T-helper 1 cell treated with Interleukin-12 subunit alpha and Interleukin-12 subunit beta and Interleukin-4 antibody, amounts not matched to agents 30 μg/mL and 1 μg/mL, for 36 hours (primary cell): ENCODE results near the gene ASB5.

Experiments used
- H3K27ac Mint-ChIP-seq: one replicate; pipeline ENCODE4 v1.8.0; 2021; ENCODE audit warnings: mild to moderate bottlenecking, mixed read lengths
- H3K27me3 Mint-ChIP-seq: one replicate; pipeline ENCODE4 v1.8.0; 2021; ENCODE audit warnings: low read depth, mixed read lengths
- H3K36me3 Mint-ChIP-seq: one replicate; pipeline ENCODE4 v1.8.0; 2021; ENCODE audit warnings: low read depth, mixed read lengths
- H3K4me1 Mint-ChIP-seq: one replicate; pipeline ENCODE4 v1.8.0; 2021; ENCODE audit warnings: low read depth, mixed read lengths
- H3K4me3 Mint-ChIP-seq: one replicate; pipeline ENCODE4 v1.8.0; 2021; ENCODE audit warnings: mild to moderate bottlenecking, moderate library complexity, mixed read lengths
- H3K9me3 Mint-ChIP-seq: one replicate; pipeline ENCODE4 v1.8.0; 2021; ENCODE audit warnings: mixed read lengths

ASB5 gene

DNA sequence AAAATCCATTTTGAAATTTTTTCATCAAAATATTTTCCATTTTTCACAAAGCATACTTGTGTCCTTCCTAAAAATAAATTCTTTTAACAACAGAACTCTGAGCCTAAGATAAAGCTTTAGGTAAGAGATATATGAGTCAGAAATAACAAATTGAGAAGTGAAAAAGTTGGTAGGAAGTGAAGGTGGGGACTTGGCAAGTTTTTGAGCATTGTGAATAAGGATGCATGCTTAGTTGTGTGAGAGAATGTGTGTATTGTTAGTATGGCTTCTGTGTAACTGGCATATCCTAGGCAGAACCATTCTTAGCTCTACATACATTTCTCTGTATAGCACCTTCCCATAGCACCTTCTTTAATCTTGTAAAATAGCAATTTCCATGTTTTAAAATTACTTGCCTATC lies 6.8 kb downstream of the ASB5 start:
- H3K27me3 Mint-ChIP-seq = no peaks in the 10 kb centered on the region
- no peak overlapping the region for H3K4me3 Mint-ChIP-seq
- no peak overlapping the region for H3K27ac Mint-ChIP-seq
- no peaks in the 10 kb centered on the region for H3K4me1 Mint-ChIP-seq
- no peaks in the 10 kb centered on the region for H3K36me3 Mint-ChIP-seq
- no peaks in the 10 kb centered on the region for H3K9me3 Mint-ChIP-seq

DNA sequence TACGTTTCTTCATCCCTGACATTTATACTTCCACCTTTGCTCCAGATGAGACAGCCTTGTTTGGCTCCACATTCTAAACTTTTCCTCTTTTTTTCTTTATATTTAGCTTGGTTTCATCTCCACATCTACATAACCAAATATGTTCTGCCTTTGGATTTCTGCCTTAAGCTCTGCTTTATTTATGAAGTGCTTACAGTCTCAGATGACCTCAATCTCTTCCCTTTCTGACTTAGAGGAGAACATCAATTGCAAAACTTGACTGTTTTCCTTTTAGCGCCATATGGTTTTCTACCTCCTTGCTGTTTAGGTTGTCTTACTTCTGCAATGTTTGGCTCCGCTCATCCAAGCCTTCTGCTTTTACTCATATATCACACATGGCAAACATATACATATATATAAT lies 7.5 kb downstream of the ASB5 start:
- H3K9me3 Mint-ChIP-seq = no peaks in the 10 kb centered on the region
- no peak overlapping the region for H3K4me3 Mint-ChIP-seq
- no peaks in the 10 kb centered on the region for H3K36me3 Mint-ChIP-seq
- H3K27ac Mint-ChIP-seq = no peak overlapping the region
- no peaks in the 10 kb centered on the region for H3K4me1 Mint-ChIP-seq
- H3K27me3 Mint-ChIP-seq = no peaks in the 10 kb centered on the region

DNA sequence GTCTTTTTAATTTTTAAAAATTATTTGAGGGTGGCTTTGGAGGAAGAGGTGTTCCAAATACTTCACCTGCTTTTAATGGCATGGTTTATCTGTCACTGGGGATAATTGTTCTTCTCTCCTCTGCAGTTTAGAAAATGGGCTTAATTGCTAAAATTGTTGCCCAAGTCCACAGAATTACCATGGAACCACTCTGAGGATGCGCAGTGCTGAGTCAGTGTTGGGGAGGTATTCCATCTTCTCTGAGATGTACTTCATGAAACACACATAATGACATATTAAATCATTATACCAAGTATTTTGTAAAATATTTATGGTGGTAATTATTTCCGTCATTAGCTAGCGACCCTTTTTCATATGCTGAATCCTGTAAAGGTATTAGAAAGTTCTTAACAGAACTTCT lies 8.0 kb downstream of the ASB5 start:
- no peaks in the 10 kb centered on the region for H3K36me3 Mint-ChIP-seq
- H3K27me3 Mint-ChIP-seq = no peaks in the 10 kb centered on the region
- H3K27ac Mint-ChIP-seq = no peak overlapping the region
- no peaks in the 10 kb centered on the region for H3K4me1 Mint-ChIP-seq
- no peak overlapping the region for H3K4me3 Mint-ChIP-seq
- no peaks in the 10 kb centered on the region for H3K9me3 Mint-ChIP-seq

DNA sequence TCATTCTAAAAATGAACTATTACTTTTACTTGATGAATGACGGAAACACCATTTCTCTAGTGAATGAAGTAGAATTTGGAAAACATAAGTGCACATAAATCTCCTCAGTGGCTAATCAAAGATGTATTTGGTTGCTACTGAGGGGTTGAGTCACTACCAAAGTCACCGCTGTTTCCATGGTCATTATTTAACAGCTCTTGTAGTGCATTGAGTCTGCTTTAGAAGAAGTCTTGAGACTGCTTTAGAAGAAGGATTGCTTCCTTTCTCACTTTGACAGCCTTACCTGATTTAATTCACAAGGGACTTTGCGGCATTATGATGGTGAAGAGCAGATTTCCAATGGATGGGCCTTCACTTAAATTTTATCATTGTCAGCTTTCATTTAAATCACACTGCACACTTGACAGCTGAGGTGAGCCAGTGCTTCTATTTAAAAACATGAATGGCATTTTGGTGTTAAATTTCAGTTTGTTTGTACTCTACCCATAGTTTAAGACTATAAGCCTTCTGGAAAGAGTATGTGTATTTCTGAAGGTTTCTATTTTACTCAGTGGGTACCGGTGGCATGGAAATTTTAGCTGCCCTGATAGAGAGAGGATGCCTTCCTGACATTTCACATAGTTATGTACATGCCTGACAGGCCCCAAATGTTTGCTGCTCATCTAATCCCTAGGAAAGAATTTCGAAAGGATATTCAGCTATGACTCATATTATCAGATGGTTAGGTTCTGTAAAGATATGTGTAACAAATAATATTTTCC lies 9.5 kb downstream of the ASB5 start:
- no peaks in the 10 kb centered on the region for H3K27me3 Mint-ChIP-seq
- H3K27ac Mint-ChIP-seq = no peak overlapping the region
- no peaks in the 10 kb centered on the region for H3K9me3 Mint-ChIP-seq
- no peaks in the 10 kb centered on the region for H3K4me1 Mint-ChIP-seq
- no peak overlapping the region for H3K4me3 Mint-ChIP-seq
- no peaks in the 10 kb centered on the region for H3K36me3 Mint-ChIP-seq

DNA sequence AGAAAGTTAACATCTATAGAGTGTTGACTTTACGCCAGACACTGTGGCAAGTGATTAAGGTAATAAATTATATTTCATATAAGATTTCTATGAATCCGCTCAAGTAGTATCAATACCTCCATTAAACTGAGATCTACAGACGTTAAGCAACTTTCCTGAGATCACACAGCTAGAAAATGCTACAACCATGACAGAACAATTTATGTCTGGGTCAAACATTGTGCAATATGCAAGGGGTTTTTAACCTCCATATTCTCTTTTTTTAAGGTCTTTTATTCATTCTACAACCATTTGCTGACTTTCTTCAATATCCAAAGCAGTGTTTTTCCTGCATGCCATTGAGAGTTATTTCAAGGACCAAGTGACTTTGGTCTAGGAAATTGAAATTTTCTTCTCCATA lies 10.9 kb downstream of the ASB5 start:
- Mint-ChIP-seq H3K4me1 (no peaks in the 10 kb centered on the region), H3K36me3 (no peaks in the 10 kb centered on the region), H3K27me3 (no peaks in the 10 kb centered on the region), H3K9me3 (no peaks in the 10 kb centered on the region), H3K4me3 (no peak overlapping the region), H3K27ac (no peak overlapping the region)

DNA sequence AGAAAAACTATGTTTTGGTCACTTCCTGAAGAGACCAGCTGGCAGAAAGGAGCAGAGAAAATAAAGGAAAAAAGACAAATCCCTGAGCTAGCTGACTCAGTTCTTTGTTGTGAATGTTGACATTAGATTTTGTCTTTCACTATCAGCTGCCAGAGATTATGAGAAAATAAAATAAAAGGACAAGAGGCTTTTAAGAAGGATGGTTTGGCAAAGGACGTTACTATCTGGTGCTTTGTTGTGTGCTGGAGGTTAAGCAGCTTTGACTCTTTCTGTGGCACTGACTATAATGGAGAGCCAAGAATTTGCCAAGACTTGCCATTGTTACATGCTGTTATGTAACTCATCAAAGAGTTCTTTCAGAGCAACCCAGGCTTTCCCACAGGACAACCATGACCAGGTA lies 12.1 kb downstream of the ASB5 start:
- H3K27ac Mint-ChIP-seq = no peak overlapping the region
- H3K27me3 Mint-ChIP-seq = no peaks in the 10 kb centered on the region
- H3K4me1 Mint-ChIP-seq = no peaks in the 10 kb centered on the region
- H3K9me3 Mint-ChIP-seq = no peaks in the 10 kb centered on the region
- no peaks in the 10 kb centered on the region for H3K36me3 Mint-ChIP-seq
- no peak overlapping the region for H3K4me3 Mint-ChIP-seq

DNA sequence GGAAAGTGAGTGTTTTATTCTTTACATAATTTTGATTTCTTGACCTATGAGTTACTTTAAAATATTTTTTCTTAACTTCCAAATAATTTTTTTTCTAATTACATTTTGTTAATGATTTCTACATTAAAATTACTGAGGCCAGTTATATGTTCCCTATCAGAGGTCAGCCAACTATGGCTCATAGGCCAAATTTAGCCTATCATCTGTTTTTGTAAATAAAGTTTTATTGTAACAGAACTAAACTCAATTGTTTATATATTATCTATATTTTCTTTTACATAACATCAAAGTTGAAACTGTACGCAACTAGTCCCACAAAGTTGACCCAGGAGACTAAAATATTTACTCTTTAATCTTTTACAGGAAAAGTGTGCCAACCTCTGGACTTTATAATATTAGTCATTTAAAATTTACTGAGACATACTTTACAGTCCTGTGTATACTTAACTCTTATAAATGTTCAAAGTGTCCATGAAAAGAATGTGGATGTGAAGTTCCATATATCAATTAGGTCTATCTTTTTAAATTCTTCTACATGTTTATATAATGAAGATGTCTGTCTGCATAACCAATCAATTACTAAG lies 26.2 kb downstream of the ASB5 start:
- Mint-ChIP-seq H3K4me3 (no peak overlapping the region), H3K4me1 (no peaks in the 10 kb centered on the region), H3K9me3 (no peaks in the 10 kb centered on the region), H3K27me3 (no peaks in the 10 kb centered on the region), H3K27ac (no peak overlapping the region), H3K36me3 (no peaks in the 10 kb centered on the region)

DNA sequence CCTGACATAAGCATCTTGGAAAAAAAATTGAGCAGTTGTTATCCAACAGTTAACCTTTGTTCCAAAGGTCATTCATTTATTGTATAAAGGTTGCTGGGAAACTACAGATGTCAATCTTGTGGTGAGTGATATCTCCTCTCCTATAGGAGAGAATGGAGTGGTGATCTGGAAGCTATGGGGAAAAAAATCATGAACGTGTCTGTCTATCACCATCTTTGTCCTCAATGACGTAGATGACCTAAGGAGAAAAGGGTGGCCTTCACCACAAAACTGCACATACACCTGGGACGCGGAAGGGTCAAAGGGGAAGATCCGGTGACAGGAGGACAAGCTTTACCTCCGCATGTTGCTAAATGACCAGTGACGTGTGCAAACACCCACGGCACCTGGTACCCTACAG lies 27.3 kb downstream of the ASB5 start:
- H3K4me3 Mint-ChIP-seq = no peak overlapping the region
- no peaks in the 10 kb centered on the region for H3K4me1 Mint-ChIP-seq
- H3K9me3 Mint-ChIP-seq = no peaks in the 10 kb centered on the region
- no peak overlapping the region for H3K27ac Mint-ChIP-seq
- H3K27me3 Mint-ChIP-seq = no peaks in the 10 kb centered on the region
- no peaks in the 10 kb centered on the region for H3K36me3 Mint-ChIP-seq

DNA sequence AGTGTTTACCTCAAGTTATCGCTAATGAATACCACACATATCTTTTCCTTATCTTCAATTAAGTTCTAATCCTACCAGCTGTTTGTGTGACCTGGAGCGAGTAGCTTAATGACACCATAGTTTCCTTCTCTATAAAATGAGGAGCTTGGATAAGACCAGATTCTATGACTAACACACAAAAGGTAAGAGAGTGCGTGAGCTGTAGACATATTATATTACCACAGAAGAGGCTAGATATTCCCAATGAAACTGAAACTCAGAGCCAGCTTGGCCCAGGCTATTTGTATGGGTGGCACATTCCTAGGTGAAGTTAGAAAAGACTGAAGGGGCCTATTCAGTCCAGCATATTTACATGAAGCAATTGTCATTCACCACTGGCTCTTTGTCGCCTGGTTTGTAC lies 30.2 kb downstream of the ASB5 start:
- no peak overlapping the region for H3K27ac Mint-ChIP-seq
- no peaks in the 10 kb centered on the region for H3K36me3 Mint-ChIP-seq
- no peaks in the 10 kb centered on the region for H3K4me1 Mint-ChIP-seq
- H3K4me3 Mint-ChIP-seq = no peak overlapping the region
- H3K9me3 Mint-ChIP-seq = no peaks in the 10 kb centered on the region
- no peaks in the 10 kb centered on the region for H3K27me3 Mint-ChIP-seq

DNA sequence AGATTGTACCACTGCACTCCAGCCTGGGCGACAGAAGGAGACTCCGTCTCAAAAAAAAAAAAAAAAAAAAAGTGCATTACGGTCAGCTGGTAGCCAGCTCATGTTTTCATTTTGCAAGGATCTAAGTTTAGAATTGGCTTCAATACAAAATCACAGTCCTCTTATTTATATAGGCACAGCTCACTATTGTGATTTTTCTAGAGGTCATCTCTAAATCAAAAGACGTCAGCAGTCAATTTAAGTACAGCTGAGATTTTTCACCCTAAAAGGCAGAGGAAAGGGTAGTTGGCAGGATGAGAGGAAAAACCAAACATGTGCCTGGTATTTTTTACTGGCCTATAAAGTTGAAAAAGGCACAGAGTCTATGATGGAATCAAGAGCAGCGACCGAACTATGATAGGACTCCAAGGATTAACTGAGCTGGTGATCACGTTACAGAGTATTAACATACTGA lies 30.8 kb downstream of the ASB5 start:
- Mint-ChIP-seq H3K4me3 (no peak overlapping the region), H3K27me3 (no peaks in the 10 kb centered on the region), H3K27ac (no peak overlapping the region), H3K9me3 (no peaks in the 10 kb centered on the region), H3K4me1 (no peaks in the 10 kb centered on the region), H3K36me3 (no peaks in the 10 kb centered on the region)

DNA sequence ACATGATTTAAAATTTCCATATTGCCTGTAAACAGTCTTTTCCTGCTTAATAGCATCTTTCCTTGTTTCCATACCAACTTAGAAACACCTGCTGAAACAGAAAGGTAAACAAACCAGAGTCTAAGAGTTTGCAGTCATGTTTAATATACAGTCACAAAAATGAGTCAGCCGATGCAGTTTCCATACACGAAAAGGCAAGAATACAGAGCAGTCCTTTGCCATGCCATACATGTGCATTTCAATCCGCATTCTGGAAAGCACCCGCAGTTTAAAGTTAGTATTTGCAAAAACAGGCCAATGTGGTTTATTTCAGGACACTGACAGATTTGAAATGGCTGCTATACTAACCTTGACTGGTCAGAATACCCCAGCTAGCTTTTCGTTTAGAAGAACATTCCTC lies 32.1 kb downstream of the ASB5 start:
- Mint-ChIP-seq H3K9me3 (no peaks in the 10 kb centered on the region), H3K27me3 (no peaks in the 10 kb centered on the region), H3K4me1 (no peaks in the 10 kb centered on the region), H3K36me3 (no peaks in the 10 kb centered on the region), H3K27ac (no peak overlapping the region), H3K4me3 (no peak overlapping the region)

DNA sequence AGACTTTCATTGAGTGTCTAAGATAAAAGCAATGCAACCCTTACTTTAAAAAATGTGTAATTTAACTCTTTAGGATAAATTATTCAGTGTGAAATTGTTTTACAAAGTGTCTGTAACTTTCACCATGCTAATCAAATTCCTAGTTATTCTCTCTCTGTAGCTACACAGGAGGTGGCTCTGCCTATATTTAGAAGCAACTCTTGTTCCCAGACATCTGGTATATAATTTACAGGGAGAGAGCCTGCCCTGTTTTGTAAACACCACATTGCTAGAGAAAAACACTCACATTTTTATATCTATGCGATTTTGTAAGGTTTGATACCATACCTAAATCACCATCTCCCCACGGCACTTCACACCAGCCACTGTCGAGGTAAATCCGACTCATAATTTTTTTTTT lies 38.2 kb downstream of the ASB5 start:
- H3K4me3 Mint-ChIP-seq = no peak overlapping the region
- H3K9me3 Mint-ChIP-seq = no peaks in the 10 kb centered on the region
- H3K27me3 Mint-ChIP-seq = no peaks in the 10 kb centered on the region
- H3K4me1 Mint-ChIP-seq = no peaks in the 10 kb centered on the region
- H3K36me3 Mint-ChIP-seq = no peaks in the 10 kb centered on the region
- H3K27ac Mint-ChIP-seq = no peak overlapping the region

DNA sequence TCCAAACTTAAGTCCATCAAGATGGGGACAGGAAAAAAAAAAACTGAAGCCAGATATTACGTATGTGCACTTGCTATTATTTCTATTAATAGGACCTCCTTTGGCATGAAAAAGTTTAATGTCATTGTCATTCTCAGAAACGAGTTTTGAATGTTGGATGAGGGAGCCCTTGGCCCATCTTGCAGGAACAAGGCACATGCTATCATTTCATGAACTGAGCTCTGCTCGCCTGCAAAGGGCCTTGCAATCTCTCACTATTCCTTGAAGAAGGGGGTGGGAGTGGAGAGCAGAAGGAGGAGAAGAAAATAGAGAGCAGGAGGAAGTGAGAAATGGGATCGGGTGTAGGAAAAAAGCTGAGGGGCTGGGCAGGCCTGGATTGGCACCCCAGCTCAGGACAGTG lies 39.4 kb downstream of the ASB5 start:
- Mint-ChIP-seq H3K4me1 (no peaks in the 10 kb centered on the region), H3K36me3 (no peaks in the 10 kb centered on the region), H3K27ac (no peak overlapping the region), H3K9me3 (no peaks in the 10 kb centered on the region), H3K27me3 (no peaks in the 10 kb centered on the region), H3K4me3 (no peak overlapping the region)

DNA sequence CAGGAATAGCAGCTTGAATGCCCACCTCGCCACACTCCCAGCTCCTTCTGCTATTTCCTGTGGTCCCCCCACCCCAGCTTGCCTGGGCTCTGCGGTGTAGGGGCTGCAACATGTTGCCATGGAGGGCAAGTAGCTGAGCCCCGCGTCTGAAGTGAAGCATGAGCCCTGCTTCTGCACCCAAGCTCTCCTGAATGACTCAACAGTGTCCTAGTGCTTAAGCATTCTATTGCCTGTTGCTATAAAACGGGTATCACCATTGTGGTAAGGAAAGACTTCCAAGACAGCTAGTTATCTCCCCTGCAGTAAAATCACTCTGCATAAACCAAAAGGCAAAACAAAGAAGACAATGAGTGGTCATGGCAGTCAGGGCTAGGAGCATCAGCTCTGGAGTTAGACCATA lies 42.3 kb downstream of the ASB5 start:
- Mint-ChIP-seq H3K27me3 (no peaks in the 10 kb centered on the region), H3K27ac (no peak overlapping the region), H3K4me1 (no peaks in the 10 kb centered on the region), H3K9me3 (no peaks in the 10 kb centered on the region), H3K4me3 (no peak overlapping the region), H3K36me3 (no peaks in the 10 kb centered on the region)

DNA sequence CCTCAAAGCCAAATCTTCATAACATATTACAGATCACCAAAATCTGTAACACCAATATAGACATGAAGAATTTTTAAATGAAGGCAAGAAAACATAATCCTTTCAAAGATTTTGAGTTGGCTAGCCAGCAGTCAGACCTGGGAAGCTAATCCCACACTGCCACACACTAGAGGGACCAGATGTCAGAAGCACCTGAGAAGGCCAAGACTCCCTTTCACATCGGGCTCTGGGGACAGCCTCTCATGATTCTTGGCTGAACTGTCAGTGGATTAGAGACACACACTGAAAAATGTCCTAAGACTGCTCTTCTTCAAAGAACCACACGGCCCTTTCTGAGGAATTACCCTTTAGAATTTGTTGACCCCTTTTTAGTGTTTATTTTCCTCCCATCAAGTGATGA lies 45.5 kb downstream of the ASB5 start:
- Mint-ChIP-seq H3K36me3 (no peaks in the 10 kb centered on the region), H3K9me3 (no peaks in the 10 kb centered on the region), H3K27me3 (no peaks in the 10 kb centered on the region), H3K4me1 (no peaks in the 10 kb centered on the region), H3K27ac (no peak overlapping the region), H3K4me3 (no peak overlapping the region)

DNA sequence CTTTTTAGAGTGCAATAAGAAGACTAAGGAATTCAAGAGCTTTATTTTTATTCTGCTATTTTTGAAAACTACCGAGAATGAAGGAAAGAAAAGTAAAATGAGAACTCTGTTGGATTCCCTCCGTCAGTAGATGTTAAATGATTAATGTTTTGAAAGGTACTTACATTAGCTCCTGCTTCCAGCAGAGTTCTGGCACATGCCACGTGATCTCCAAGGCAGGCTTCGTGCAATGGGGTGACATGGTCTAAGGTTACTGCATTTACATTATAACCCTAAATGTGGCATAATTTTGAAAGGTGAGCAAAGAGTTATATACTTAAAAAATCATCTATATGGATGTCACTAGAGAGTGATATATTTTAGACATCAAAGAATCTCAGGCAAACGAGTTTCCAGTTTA lies 46.9 kb downstream of the ASB5 start:
- no peak overlapping the region for H3K27ac Mint-ChIP-seq

More for the DNA sequence above, 46.9 kb downstream of the ASB5 start:
- no peak overlapping the region for H3K4me3 Mint-ChIP-seq
- H3K36me3 Mint-ChIP-seq = no peaks in the 10 kb centered on the region
- H3K9me3 Mint-ChIP-seq = no peaks in the 10 kb centered on the region
- H3K4me1 Mint-ChIP-seq = no peaks in the 10 kb centered on the region
- H3K27me3 Mint-ChIP-seq = no peaks in the 10 kb centered on the region
